DND-41 (cell line): Measurements from ENCODE around the gene ZC3H18.

Experiments used
- ATAC-seq: fragments of 200-7000 bp; cut with Tn5 transposase; 3 replicates; pipeline ENCODE4 v1.9.1; 2021; ENCODE audit warnings: low read depth; ENCODE audit not compliant: insufficient read depth
- DNase-seq: peaks from one replicate; pipeline ENCODE4 v3.0.0-alpha.2; 2020
- H2AFZ ChIP-seq: 2 replicates; pipeline ENCODE4 v1.6.0; 2012; ENCODE audit warnings: low read depth, low read length
- H3K27ac ChIP-seq: 2 replicates; pipeline ENCODE4 v1.5.1; 2012; ENCODE audit warnings: low read length, inconsistent platforms
- H3K27me3 ChIP-seq: fragments of 200-600 bp; sonication (generic); 2 replicates; pipeline ENCODE4 v1.6.0; 2012; ENCODE audit warnings: low read length, mild to moderate bottlenecking, inconsistent platforms; ENCODE audit not compliant: insufficient read depth, poor library complexity
- H3K36me3 ChIP-seq: 2 replicates; pipeline ENCODE4 v1.5.1; 2012; ENCODE audit warnings: low read length, inconsistent platforms; ENCODE audit not compliant: insufficient read depth
- H3K4me1 ChIP-seq: 2 replicates; pipeline ENCODE4 v1.5.1; 2012; ENCODE audit warnings: mild to moderate bottlenecking, low read length; ENCODE audit not compliant: insufficient read depth
- H3K4me2 ChIP-seq: 2 replicates; pipeline ENCODE4 v1.6.0; 2012; ENCODE audit warnings: mild to moderate bottlenecking, moderate library complexity, low read length, inconsistent platforms; ENCODE audit not compliant: insufficient read depth
- H3K4me3 ChIP-seq, 2 experiments: fragments of 200-600 bp in 1 of 2; shearing (Covaris generic) in 1 of 2; 2 replicates each; pipeline ENCODE4 v1.5.1; 2012 to 2016; ENCODE audit warnings: inconsistent platforms in 2 of 2, low read length in 2 of 2, mild to moderate bottlenecking in 2 of 2, low read depth in 1 of 2, moderate library complexity in 1 of 2
- H3K79me2 ChIP-seq: 2 replicates; pipeline ENCODE4 v1.6.0; 2012; ENCODE audit warnings: low read length, inconsistent platforms; ENCODE audit not compliant: insufficient read depth
- H3K9ac ChIP-seq: 2 replicates; pipeline ENCODE4 v1.6.0; 2012; ENCODE audit warnings: low read depth, mild to moderate bottlenecking, inconsistent platforms, low read length, moderate library complexity
- H3K9me3 ChIP-seq: 2 replicates; pipeline ENCODE4 v1.5.1; 2012; ENCODE audit warnings: low read length, moderate library complexity, mild to moderate bottlenecking, inconsistent platforms; ENCODE audit not compliant: insufficient read depth, severe bottlenecking
- H4K20me1 ChIP-seq: 2 replicates; pipeline ENCODE4 v1.6.0; 2012; ENCODE audit warnings: low read length; ENCODE audit not compliant: insufficient read depth
- EZH2 ChIP-seq: IDR thresholded peaks from 3 replicates; pipeline ENCODE4 v1.6.1; 2012; ENCODE audit warnings: borderline replicate concordance, low read depth, mild to moderate bottlenecking, moderate library complexity, low read length, inconsistent platforms; ENCODE audit not compliant: severe bottlenecking
- TF ChIP-seq, protein P1 (sequence below): IDR thresholded peaks from 2 replicates; pipeline ENCODE4 v1.5.1; 2012; ENCODE audit warnings: borderline replicate concordance, low read length, moderate library complexity, mild to moderate bottlenecking; ENCODE audit not compliant: poor library complexity, severe bottlenecking; ENCODE audit errors: extremely low read depth

ZC3H18 gene

DNA sequence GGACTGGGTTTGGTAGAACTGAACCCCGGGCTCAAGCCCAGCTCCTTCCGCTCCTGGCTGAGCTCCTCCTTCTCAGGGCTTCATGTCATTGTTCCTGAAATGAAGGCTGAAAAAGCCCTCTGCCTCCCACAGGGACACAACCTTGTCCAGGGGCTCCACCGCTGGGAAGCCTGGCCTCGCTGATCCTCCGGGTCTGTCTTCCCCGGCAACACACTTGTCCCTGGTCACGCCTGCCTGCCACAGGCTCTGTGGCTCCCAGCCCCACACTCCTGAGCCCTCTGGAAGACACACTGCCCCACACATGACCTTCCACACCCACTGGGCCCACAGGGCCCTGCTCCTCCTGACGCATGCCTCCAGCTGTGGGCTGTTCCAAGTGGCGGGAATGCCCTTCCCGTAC, 18.0 kb upstream of the ZC3H18 start:
- no peak for TF ChIP-seq EZH2
- TF ChIP-seq, protein P1, sequence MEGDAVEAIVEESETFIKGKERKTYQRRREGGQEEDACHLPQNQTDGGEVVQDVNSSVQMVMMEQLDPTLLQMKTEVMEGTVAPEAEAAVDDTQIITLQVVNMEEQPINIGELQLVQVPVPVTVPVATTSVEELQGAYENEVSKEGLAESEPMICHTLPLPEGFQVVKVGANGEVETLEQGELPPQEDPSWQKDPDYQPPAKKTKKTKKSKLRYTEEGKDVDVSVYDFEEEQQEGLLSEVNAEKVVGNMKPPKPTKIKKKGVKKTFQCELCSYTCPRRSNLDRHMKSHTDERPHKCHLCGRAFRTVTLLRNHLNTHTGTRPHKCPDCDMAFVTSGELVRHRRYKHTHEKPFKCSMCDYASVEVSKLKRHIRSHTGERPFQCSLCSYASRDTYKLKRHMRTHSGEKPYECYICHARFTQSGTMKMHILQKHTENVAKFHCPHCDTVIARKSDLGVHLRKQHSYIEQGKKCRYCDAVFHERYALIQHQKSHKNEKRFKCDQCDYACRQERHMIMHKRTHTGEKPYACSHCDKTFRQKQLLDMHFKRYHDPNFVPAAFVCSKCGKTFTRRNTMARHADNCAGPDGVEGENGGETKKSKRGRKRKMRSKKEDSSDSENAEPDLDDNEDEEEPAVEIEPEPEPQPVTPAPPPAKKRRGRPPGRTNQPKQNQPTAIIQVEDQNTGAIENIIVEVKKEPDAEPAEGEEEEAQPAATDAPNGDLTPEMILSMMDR = no peak
- no peak overlapping the region for H3K9ac ChIP-seq
- no peaks in the 10 kb centered on the region for H3K9me3 ChIP-seq
- no peak overlapping the region for H2AFZ ChIP-seq
- no peaks in the 10 kb centered on the region for H3K4me1 ChIP-seq
- ATAC-seq (no peak), DNase-seq (no peak)
- no peaks in the 10 kb centered on the region for H3K36me3 ChIP-seq
- H3K4me2 ChIP-seq = no peak overlapping the region
- H3K79me2 ChIP-seq = no peaks in the 10 kb centered on the region
- no peak overlapping the region for H3K27ac ChIP-seq
- no peaks in the 10 kb centered on the region; the same call in 1 of the 2 replicates for H4K20me1 ChIP-seq
- no peak overlapping the region for H3K4me3 ChIP-seq
- peaks cover 6% of the 10 kb centered on the region for H3K27me3 ChIP-seq

DNA sequence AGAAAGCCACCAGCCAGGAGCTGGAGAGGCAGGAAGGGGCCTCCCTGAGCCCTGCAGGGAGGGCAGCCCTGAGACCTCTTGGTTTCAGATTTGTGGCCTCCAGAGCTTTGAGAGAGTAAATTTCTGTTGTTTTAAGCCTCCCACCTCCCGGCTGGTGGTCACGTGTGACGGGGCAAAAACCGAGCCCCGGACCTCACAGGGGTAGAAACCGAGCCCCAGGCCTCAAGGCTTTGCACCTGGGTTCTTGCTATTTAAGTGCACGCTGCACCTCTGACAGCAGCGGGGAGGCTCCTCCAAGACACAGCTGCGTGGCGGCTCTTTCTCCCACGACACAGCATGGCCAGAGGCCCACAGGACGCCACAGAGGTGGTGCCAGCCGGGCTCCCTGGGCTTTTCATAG, 17.4 kb upstream of the ZC3H18 start:
- H3K27ac ChIP-seq = no peak overlapping the region
- H3K36me3 ChIP-seq = no peaks in the 10 kb centered on the region
- no peaks in the 10 kb centered on the region; the same call in 1 of the 2 replicates for H4K20me1 ChIP-seq
- H3K9me3 ChIP-seq = no peaks in the 10 kb centered on the region
- no peak for ATAC-seq
- no peak for DNase-seq
- H3K9ac ChIP-seq = no peak overlapping the region
- H3K79me2 ChIP-seq = no peaks in the 10 kb centered on the region
- H2AFZ ChIP-seq = no peak overlapping the region
- H3K27me3 ChIP-seq = peaks cover 6% of the 10 kb centered on the region
- no peaks in the 10 kb centered on the region for H3K4me1 ChIP-seq
- H3K4me3 ChIP-seq = no peak overlapping the region
- H3K4me2 ChIP-seq = no peak overlapping the region
- TF ChIP-seq, protein P1 = no peak
- TF ChIP-seq EZH2 = no peak

DNA sequence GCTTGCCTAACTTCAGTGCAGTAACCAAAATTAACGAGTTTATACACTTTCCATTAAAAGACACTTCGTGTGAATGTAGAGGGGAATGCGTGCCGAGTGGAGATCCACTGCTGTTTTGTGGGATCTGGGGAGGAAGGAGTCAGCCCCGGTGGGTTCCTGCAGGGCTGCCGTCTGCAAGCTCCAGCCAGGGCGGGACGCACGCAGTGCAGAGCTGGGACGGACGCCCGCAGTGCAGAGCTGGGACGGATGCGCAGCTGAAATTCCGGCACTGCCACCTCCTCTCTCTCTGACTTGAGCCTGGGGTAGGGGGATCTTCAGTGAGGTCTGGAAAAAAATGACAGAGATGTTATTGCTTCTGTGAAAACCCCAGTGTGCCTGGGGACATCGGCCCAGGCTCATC, 16.5 kb upstream of the ZC3H18 start:
- no peak for ATAC-seq
- H3K27ac ChIP-seq = no peak overlapping the region
- H3K4me3 ChIP-seq = no peak overlapping the region
- H3K4me1 ChIP-seq = no peaks in the 10 kb centered on the region
- H2AFZ ChIP-seq = no peak overlapping the region
- TF ChIP-seq, protein P1 = no peak
- no peak for TF ChIP-seq EZH2
- H3K79me2 ChIP-seq = no peaks in the 10 kb centered on the region
- no peaks in the 10 kb centered on the region; the same call in 1 of the 2 replicates for H4K20me1 ChIP-seq
- no peak for DNase-seq
- H3K36me3 ChIP-seq = no peaks in the 10 kb centered on the region
- H3K9me3 ChIP-seq = no peaks in the 10 kb centered on the region
- no peak overlapping the region for H3K4me2 ChIP-seq
- peaks cover 6% of the 10 kb centered on the region for H3K27me3 ChIP-seq
- no peak overlapping the region for H3K9ac ChIP-seq
